Stimulated activated CD4-positive, alpha-beta T cell treated with anti-CD3 and anti-CD28 coated beads, Interleukin-12 subunit alpha, Interleukin-12 subunit beta, amount 100 ng/mL, for 24 hours (primary cell): ENCODE measurements around the gene GRID2.

Experiments
- DNase-seq, 2 experiments: peaks; one replicate each; pipeline ENCODE4 v3.0.0-alpha.2; 2020; ENCODE audit warnings: low read depth in 2 of 2

Gene GRID2

DNA sequence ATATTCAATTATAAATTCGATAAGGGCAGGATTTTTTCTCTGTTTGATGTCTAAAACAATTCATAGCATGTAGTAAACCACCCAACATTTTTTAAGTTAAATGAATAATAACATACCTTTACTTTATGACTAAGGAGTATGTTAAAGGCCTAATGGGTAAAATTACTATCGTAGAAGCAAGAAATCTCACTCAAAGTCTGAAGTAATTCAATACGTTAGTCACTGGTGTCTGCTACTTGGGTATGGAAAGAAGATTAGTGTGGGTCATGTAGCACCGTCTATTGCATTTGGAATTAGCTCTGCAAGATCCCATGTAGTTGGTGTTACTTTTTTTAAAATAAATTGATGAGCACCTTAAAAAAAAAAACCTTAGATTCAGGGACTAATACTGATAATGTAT is 374.5 kb downstream of the GRID2 start:
- DNase-seq, result no peak

- no peak for DNase-seq
Observed at GRCh38 chr4:92679149-92679548, 375.4 kb downstream of the GRID2 start.

DNA sequence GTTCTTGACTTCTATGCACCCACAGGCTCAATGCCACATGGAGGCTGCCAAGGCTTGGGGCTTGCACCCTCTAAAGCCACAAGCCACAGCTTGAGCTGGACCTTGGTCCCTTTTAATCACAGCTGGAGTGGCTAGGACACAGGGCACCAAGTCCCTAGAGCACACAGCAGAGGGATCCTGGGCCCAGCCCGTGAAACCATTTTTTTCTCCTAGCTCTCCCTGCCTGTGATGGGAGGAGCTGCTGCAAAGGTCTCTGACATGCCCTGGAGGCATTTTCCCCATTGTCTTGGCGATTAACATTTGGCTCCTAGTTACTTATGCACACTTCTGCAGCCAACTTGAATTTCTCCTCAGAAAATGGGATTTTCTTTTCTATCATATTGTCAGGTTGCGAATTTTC is 410.9 kb downstream of the GRID2 start:
- DNase-seq, result no peak

DNA sequence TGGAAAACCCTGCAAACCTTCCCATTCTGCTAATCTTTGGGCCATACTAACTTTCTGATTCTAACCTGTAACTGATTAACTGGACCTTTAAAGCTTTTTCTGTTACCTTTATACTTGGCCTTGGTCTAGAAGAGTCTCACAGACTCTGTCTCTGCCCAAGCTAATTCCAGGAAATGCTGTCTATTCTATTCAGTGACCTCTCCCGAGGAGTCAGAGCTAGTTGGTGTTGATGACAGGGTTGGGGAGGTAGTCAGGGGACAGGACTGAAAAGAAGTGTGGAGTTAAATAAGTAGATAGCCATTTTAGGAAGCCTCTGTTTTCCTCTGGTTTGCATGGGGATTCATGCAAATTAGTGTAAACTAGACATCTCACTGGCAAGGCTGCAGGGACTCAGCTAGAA is 429.5 kb downstream of the GRID2 start:
- DNase-seq, result no peak

- no peak for DNase-seq
Observed at GRCh38 chr4:92735025-92735665, 431.4 kb downstream of the GRID2 start.

GRCh38 chr4:92760433-92760832 is 456.7 kb downstream of the GRID2 start:
- DNase-seq, result no peak

- no peak for DNase-seq
Observed at GRCh38 chr4:92776080-92776479, 472.3 kb downstream of the GRID2 start.

- DNase-seq, result no peak
Observed at GRCh38 chr4:92789741-92790140, 486.0 kb downstream of the GRID2 start.

DNA sequence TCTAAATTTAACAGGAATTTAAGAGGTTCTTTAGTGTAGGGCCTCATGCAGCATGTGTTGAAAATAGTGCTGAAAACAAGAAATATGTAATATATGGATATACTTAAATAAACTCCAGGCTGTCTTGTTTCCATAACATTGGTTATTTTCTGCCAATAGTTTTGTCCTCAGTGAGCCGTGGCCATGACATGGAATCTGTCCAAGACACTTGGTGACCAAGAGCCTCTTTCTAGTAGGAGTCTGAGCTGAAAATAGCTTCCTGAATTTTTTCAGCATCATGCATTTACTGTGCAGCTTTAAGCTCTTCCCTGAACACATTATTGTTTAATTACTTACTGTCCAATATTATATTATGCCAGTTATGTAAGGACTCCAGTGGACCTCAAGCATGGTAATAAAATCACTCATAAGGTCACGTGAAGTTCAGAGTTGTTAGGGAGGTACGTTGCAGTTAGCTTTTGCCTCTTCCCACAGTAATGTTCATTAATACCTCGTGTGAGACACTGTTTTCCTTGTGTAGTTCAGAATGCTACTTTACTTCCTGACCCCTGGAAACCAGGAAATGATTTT is 488.2 kb downstream of the GRID2 start:
- no peak for DNase-seq

GRCh38 chr4:92809381-92809780 is 505.6 kb downstream of the GRID2 start:
- no peak for DNase-seq

GRCh38 chr4:92812652-92813051 is 508.9 kb downstream of the GRID2 start:
- DNase-seq, result no peak

DNA sequence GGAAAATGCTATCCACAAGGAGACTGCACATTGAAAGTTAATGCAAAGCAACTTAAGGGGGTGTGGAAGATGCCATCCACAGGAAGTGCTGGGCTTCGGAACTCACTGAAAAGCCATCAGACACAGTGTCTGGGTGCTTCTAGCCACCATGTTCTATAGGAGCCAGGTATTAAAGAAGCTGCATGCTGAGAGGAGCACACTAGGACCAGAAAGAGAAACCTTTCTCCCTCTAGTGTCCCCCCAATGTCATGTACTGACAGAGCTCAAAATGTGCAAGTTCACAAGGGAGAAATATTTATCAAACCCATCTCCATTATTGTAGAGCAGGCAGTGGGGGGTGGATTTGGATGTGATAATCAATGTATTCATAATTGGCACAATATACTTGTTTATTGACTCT is 510.9 kb downstream of the GRID2 start:
- DNase-seq, result no peak

DNA sequence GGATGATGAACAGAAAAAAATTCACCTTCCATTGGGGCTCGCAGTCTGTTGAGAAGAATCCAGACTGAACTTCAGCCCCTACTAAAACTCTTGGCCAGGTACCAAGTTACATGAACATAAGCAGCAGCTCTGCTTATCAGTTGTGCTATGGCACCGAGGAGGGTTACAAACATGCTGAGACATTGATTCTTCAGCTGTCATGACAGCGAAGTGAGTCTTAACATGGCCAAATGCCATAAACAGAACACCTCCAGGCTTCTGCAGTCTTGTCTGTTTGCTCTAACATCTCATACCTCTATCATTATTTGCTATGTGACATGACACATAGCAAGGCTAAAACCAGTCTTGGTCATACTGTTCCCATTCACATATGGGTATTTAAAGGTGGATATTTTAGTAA is 521.5 kb downstream of the GRID2 start:
- DNase-seq, result no peak

DNA sequence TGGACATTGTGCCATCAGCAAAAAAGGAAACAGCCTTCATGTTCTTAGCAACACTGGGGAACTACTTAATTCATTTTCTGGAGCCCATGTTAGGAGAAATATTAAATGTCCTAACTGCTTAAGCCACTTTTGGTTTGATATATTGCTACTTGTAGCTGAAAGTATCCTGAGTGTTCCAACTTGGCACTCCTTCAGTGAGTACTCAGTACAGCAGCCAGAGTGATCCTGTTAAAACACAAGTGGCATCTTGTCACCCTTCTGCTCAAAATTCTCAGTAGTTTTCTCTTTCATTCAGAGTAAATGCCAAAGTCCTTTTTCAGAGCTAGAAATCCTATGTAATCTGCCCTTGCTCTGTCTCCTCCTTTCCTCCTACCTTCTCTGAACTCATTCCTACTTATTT is 522.0 kb downstream of the GRID2 start:
- DNase-seq, result no peak

DNA sequence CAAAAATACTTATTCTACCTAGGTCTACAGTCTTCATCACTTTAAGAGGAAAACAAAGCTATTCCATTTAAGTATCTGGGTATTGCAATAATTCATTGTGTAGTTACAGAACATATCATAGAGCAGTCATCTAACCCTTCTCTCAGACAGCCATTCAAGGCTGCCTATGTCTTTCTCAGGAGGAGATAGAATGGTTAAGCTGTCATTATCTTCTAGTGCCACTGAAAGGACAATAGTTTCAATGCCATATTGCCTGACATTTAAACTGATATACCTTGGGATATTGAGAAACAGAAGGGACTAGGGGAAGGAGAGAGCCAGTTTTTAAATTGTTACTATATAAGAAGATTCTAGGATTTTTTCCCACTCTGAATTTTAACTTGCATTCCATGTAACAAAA is 527.0 kb downstream of the GRID2 start:
- no peak for DNase-seq

GRCh38 chr4:92840880-92841279 is 537.1 kb downstream of the GRID2 start:
- no peak for DNase-seq

DNA sequence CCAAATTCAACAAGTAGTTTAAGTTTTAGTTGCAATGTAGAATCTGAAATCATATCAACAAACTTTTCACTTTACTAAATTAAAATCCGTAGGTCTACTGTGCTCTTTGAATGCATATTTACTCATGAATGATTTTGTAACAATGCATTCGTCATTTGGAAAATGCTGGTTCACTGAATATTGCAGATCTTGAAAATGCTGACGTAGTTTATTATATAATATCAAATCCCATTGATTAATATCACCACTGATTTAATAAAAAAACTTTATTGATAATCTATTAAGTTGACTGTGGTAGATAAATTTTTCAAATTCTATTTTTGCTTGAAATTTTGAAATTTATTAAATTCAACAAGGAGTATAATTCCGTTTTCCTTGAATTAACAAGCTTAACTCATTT is 540.0 kb downstream of the GRID2 start:
- DNase-seq, result no peak

GRCh38 chr4:92847026-92847425 is 543.3 kb downstream of the GRID2 start:
- no peak for DNase-seq

- no peak for DNase-seq
Observed at GRCh38 chr4:92862509-92862908, 558.7 kb downstream of the GRID2 start.

GRCh38 chr4:92864096-92864495 is 560.3 kb downstream of the GRID2 start:
- DNase-seq, result no peak

DNA sequence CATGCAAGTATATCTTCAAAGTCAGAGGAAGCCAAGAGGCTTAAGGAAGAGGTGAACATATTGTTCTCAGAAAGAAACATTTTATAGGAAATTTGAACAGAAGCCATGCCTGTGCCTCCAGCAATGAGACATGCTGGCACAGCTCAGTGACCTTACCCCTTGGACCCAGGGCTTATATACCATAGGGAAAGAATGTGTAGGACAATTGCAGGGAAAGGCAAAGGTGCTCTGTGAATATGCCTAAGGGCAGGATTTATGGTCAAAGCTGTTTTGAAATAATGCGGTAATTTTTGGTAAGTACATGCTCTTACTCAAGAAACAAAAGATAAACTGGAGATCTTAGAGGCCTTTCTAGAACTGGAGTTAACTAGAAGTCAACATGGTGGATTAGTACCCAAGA is 568.8 kb downstream of the GRID2 start:
- DNase-seq, result no peak

GRCh38 chr4:92885632-92886031 is 581.9 kb downstream of the GRID2 start:
- DNase-seq, result no peak

DNA sequence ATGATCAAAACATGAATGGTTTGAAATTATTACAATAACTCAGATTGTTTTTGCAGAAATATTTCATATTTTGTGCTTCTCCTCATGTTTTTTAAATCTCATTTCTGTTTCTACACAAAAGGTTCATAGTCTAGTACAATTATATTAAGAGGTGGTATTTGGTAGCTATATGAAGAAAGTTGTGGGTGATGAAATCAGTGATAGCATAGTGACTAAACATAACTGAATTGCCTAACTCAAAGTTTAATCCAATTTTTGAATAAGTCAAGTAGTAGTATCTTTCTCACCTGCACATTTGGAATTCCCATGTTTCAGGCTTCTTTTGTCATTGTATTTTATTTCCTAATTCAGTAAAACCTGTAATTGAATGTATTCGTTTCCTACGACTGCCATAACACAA is 648.7 kb downstream of the GRID2 start:
- DNase-seq, result no peak

DNA sequence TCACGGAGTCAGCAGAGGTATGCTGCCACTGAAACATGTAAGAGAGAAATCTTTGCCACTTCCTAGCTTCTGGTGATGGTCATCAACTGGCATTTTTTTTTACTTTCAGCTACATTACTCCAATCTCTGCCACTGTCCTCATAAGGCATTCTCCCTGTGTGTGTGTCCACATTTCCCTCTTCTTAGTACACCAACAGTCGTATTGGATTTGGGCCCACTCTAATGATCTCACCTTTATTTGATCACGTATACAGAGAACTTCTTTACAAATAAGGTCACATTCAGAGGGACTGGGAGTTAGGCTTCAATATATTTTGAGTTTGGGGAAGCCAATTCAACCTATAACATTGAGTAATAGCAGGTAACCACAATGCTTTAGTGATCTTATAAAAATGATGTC is 649.1 kb downstream of the GRID2 start:
- no peak for DNase-seq
